Muscle of arm (tissue), 14 donors: Measurements from ENCODE around the gene PIP4K2C. TPM values are rescaled to one million over a fixed set of nuclear protein-coding genes. Genes with fewer than 3 reads are reported as not detected.

Experiments
- DNase-seq: peaks from one replicate; pipeline ENCODE4 v3.0.0-alpha.2; 2013
- long read RNA-seq, 11 donors: transcript quantifications; one replicate each; lab custom pipeline, GENCODE V29; 2026
- polyA plus RNA-seq, 12 donors: library from polyadenylated mRNA; unstranded; fragments of 120-200 nt; gene quantifications; one replicate each; pipeline ENCODE4 v1.2.1, GENCODE V29; 2013; ENCODE audit not compliant: insufficient read length in 12 of 12

The PIP4K2C gene
- 10 to 100 TPM in 11 of 12 donors, not detected in 1; 11.2 to 20.7 (median 12.2) TPM for polyA plus RNA-seq
- long read RNA-seq, donor 1, partial matches to known transcripts = 0 of 3 reads
- long read RNA-seq, donor 1, other reads (novel, unspliced or antisense) = 0 of 3 reads
- long read RNA-seq, donor 2, partial matches to known transcripts = 0 of 3 reads
- long read RNA-seq, donor 2, other reads (novel, unspliced or antisense) = 0 of 3 reads
- long read RNA-seq, donor 3 = 0 reads
- long read RNA-seq, donor 4 = 0 reads
- long read RNA-seq, donor 5 = 0 reads
- long read RNA-seq, donor 6 = 0 reads
- long read RNA-seq, donor 7, partial matches to known transcripts = 0 of 3 reads
- long read RNA-seq, donor 7, other reads (novel, unspliced or antisense) = 0 of 3 reads
- long read RNA-seq, donor 8 = 0 reads
- long read RNA-seq, donor 9, partial matches to known transcripts = 0 of 1 reads
- long read RNA-seq, donor 9, other reads (novel, unspliced or antisense) = 0 of 1 reads
- long read RNA-seq, donor 10, partial matches to known transcripts = 0 of 3 reads
- long read RNA-seq, donor 10, other reads (novel, unspliced or antisense) = 0 of 3 reads
- long read RNA-seq, donor 11 = 0 reads

- peak; percentile 52 for DNase-seq
These were observed at the start of gene PIP4K2C for GRCh38 chr12:57590864-57591781. TSS of gene PIP4K2C (plus strand) at chr12:57591192. CDS start at chr12:57591290, 98 bp downstream.

GRCh38 chr12:57541717-57542116 lies 49.3 kb upstream of the PIP4K2C start:
- no peak for DNase-seq

- no peak for DNase-seq
These were observed 47.4 kb upstream of the PIP4K2C start for GRCh38 chr12:57543581-57543980.

- DNase-seq = no peak
These were observed 45.1 kb upstream of the PIP4K2C start for GRCh38 chr12:57545809-57546437.

- peak; percentile 97 for DNase-seq
These were observed 44.3 kb upstream of the PIP4K2C start, which contains the start of gene DCTN2 for GRCh38 chr12:57546438-57547287. TSS of gene DCTN2 (minus strand) at chr12:57547192. CDS start at chr12:57547063, 129 bp downstream.

- no peak for DNase-seq
These were observed 43.5 kb upstream of the PIP4K2C start for GRCh38 chr12:57547288-57548012.

GRCh38 chr12:57548013-57548315 lies 43.0 kb upstream of the PIP4K2C start:
- DNase-seq = no peak

- no peak for DNase-seq
These were observed 42.5 kb upstream of the PIP4K2C start for GRCh38 chr12:57548488-57548887.

- DNase-seq = no peak
These were observed 41.6 kb upstream of the PIP4K2C start for GRCh38 chr12:57549203-57549908.

GRCh38 chr12:57549909-57550640 lies 40.9 kb upstream of the PIP4K2C start, which contains the start of gene KIF5A:
TSS of gene KIF5A (plus strand) at chr12:57550044. CDS start at chr12:57550272, 228 bp downstream.
- DNase-seq = no peak

- no peak for DNase-seq
These were observed 40.1 kb upstream of the PIP4K2C start for GRCh38 chr12:57550641-57551549.

GRCh38 chr12:57551637-57552305 lies 39.2 kb upstream of the PIP4K2C start:
- DNase-seq = no peak

- no peak for DNase-seq
These were observed 38.7 kb upstream of the PIP4K2C start for GRCh38 chr12:57552306-57552651.

- DNase-seq = no peak
These were observed 38.1 kb upstream of the PIP4K2C start for GRCh38 chr12:57552835-57553313.

GRCh38 chr12:57553343-57554202 lies 37.4 kb upstream of the PIP4K2C start:
- no peak for DNase-seq

GRCh38 chr12:57554453-57554852 lies 36.5 kb upstream of the PIP4K2C start:
- DNase-seq = no peak
